ENCODE data around the gene ABHD4. TPM values are rescaled to one million over a fixed set of nuclear protein-coding genes. Genes with fewer than 3 reads are reported as not detected.

Gene ABHD4
- total and polyA plus RNA-seq, 2 of the 4 experiments (the other 2 are of a cell fraction): 5.0 to 22.0 TPM

- H3K4me1 ChIP-seq (ENCODE audit: control insufficient read depth, insufficient read depth, low read length): peaks cover 2% of the 10 kb centered on the region; the same call in 1 of the 2 replicates
- no peak overlapping the region for H2BK15ac ChIP-seq (ENCODE audit: low read depth, low read length)
- H3K23ac ChIP-seq (ENCODE audit: low read depth, low read length): no peak overlapping the region
- no peak overlapping the region for H2AK9ac ChIP-seq (replicated peaks; ENCODE audit: low read depth, low read length, poor library complexity)
- no peak overlapping the region for H3K9ac ChIP-seq (ENCODE audit: low read depth, low read length)
- H2AK5ac ChIP-seq (ENCODE audit: low read depth, low read length): no peak overlapping the region
- no peak for DNase-seq
- no TSS peak for BruUV-seq (replicated peaks)
- dilution Hi-C loops (cut with HindIII; ENCODE audit: low sequenced_read_pairs, unreplicated experiment): no loop called here
- H3K79me1 ChIP-seq (ENCODE audit: low read depth in 1 of 2, low read length in 2 of 2): no peaks in the 10 kb centered on the region
- no peak overlapping the region for H2BK120ac ChIP-seq (ENCODE audit: low read depth, low read length)
- H3K14ac ChIP-seq (replicated peaks; ENCODE audit: low read depth, low read length): no peak overlapping the region
- no peak overlapping the region for H3K18ac ChIP-seq (ENCODE audit: low read depth, low read length)
- no peak overlapping the region for H2AFZ ChIP-seq (replicated peaks; ENCODE audit: low read length, poor library complexity)
- no peaks in the 10 kb centered on the region for H3K36me3 ChIP-seq (ENCODE audit: control insufficient read depth, insufficient read depth, low read length)
- no peak overlapping the region for H3K56ac ChIP-seq (ENCODE audit: extremely low read depth, insufficient read depth, low read length)
- no peaks in the 10 kb centered on the region for H3K9me3 ChIP-seq (ENCODE audit: control insufficient read depth, insufficient read depth, low read length)
- H4K91ac ChIP-seq (ENCODE audit: insufficient read depth, low read depth, low read length): no peak overlapping the region
- H4K8ac ChIP-seq (ENCODE audit: low read depth in 2 of 2, low read length in 2 of 2): no peak overlapping the region
- TF ChIP-seq CTCF (conservative IDR thresholded peaks at IDR 0.05; ENCODE audit: low read depth, low read length) (no peak), BHLHE40 (IDR thresholded peaks at IDR 0.05; ENCODE audit: low read depth, low read length) (no peak), SMC3 (IDR thresholded peaks at IDR 0.05; ENCODE audit: low read depth, low read length) (no peak), POLR2A (IDR thresholded peaks at IDR 0.05; ENCODE audit: low read depth, low read length) (no peak), RAD21 (IDR thresholded peaks at IDR 0.05; ENCODE audit: low read length) (no peak), MAFK (IDR thresholded peaks at IDR 0.05; ENCODE audit: low read depth, low read length) (no peak)
- CTCF ChIA-PET: interaction anchor here (0.9 kb wide), 2 partner anchors 11 to 16 kb away, joined by 3 to 4 read pairs; no protein-coding TSS in a partner anchor
- H4K20me1 ChIP-seq (ENCODE audit: insufficient read depth, low read length): no peaks in the 10 kb centered on the region
- no peak overlapping the region for H3K27ac ChIP-seq (ENCODE audit: insufficient read depth, low read length)
- H3K4me2 ChIP-seq (ENCODE audit: low read depth, low read length): no peak overlapping the region
- intact Hi-C loops (cut with micrococcal nuclease): no loop called here
- POLR2A ChIA-PET (ENCODE audit: unreplicated experiment): interaction anchor here (0.6 kb wide), 1 partner anchor 42 kb away, joined by 4 read pairs; no protein-coding TSS in a partner anchor
- H4K5ac ChIP-seq (ENCODE audit: low read depth, low read length): no peak overlapping the region
- no peaks in the 10 kb centered on the region for H3K9me1 ChIP-seq (ENCODE audit: insufficient read depth, low read length)
- no peak overlapping the region for H2BK20ac ChIP-seq (ENCODE audit: low read depth, low read length)
- H3K4ac ChIP-seq (ENCODE audit: low read depth, low read length): no peak overlapping the region
- in situ Hi-C loops (cut with MboI; ENCODE audit: low sequenced_read_pairs): no loop called here
- 25% methylated on average over 1 of the region's 3 CpGs; no CpG with 5 or more reads in 1 of the 2 experiments for WGBS, 2 experiments (ENCODE audit: extremely low coverage in 2 of 2, insufficient read length in 1 of 2)
- H3K4me3 ChIP-seq (ENCODE audit: insufficient read depth, low read depth, low read length): no peak overlapping the region
- H3K27me3 ChIP-seq (ENCODE audit: control insufficient read depth, insufficient read depth, low read length): peaks cover 7% of the 10 kb centered on the region
- no peak for ATAC-seq (ENCODE audit: low read depth)
- H2BK5ac ChIP-seq (ENCODE audit: low read depth, low read length, poor library complexity, severe bottlenecking): no peak overlapping the region
Observed at GRCh38 chr14:22641846-22642245, 43.7 kb downstream of the ABHD4 start.
